SU-DHL-6 (cell line): ENCODE data around the gene FLNA.
"Not testable (repeated sequence)": the region's sequence is repeated elsewhere in the genome, so short reads cannot be mapped to it uniquely, and the experiment has no call there.

Source experiments
- H2AFZ ChIP-seq: fragments of 200-600 bp; sonication (generic); 2 replicates; pipeline ENCODE4 v1.6.1; 2014; ENCODE audit warnings: low read depth, mild to moderate bottlenecking, moderate library complexity, mixed read lengths, antibody characterized with exemption, low read length; ENCODE audit not compliant: severe bottlenecking
- H3F3A ChIP-seq: fragments of 200-600 bp; shearing (Covaris generic); 2 replicates; pipeline ENCODE4 v1.6.0; 2016; ENCODE audit warnings: antibody characterized with exemption, mild to moderate bottlenecking; ENCODE audit not compliant: insufficient read depth
- H3K27ac ChIP-seq: fragments of 200-600 bp; sonication (generic); 2 replicates; pipeline ENCODE4 v1.5.1; 2016; ENCODE audit warnings: low read depth, mild to moderate bottlenecking, low read length, moderate library complexity, mixed read lengths
- H3K27me3 ChIP-seq: fragments of 200-600 bp; sonication (generic), shearing (Covaris generic); 2 replicates; pipeline ENCODE4 v1.6.0; 2014; ENCODE audit warnings: mild to moderate bottlenecking, low read length
- H3K36me3 ChIP-seq: fragments of 200-600 bp; sonication (generic); 2 replicates; pipeline ENCODE4 v1.6.1; 2014; ENCODE audit warnings: mild to moderate bottlenecking, low read length, mixed read lengths
- H3K4me2 ChIP-seq: fragments of 300-600, 200-600 bp; shearing (Covaris generic), sonication (generic); 2 replicates; pipeline ENCODE4 v1.6.0; 2014; ENCODE audit warnings: low read length, low read depth, mild to moderate bottlenecking; ENCODE audit not compliant: poor library complexity, severe bottlenecking
- H3K4me3 ChIP-seq: fragments of 200-600 bp; sonication (generic); 2 replicates; pipeline ENCODE4 v1.5.1; 2014; ENCODE audit warnings: antibody characterized with exemption, low read length, mild to moderate bottlenecking, mixed read lengths; ENCODE audit not compliant: insufficient read depth, poor library complexity, severe bottlenecking
- H3K79me2 ChIP-seq: fragments of 200-600 bp; sonication (generic); 2 replicates; pipeline ENCODE4 v1.6.1; 2014; ENCODE audit warnings: mild to moderate bottlenecking, low read length, moderate library complexity; ENCODE audit not compliant: insufficient read depth
- H3K9ac ChIP-seq: fragments of 200-600 bp; sonication (generic); 2 replicates; pipeline ENCODE4 v1.7.0; 2014; ENCODE audit warnings: mild to moderate bottlenecking, low read length
- H3K9me2 ChIP-seq: fragments of 200-600 bp; sonication (generic); replicated peaks from 2 replicates; pipeline ENCODE4 v1.6.1; 2014; ENCODE audit warnings: low read length; ENCODE audit not compliant: insufficient read depth
- H3K9me3 ChIP-seq: fragments of 200-600 bp; sonication (generic); 2 replicates; pipeline ENCODE4 v1.6.1; 2014; ENCODE audit warnings: low read length, mixed read lengths; ENCODE audit not compliant: insufficient read depth
- H4K20me1 ChIP-seq: fragments of 200-600 bp; sonication (generic); 2 replicates; pipeline ENCODE4 v1.6.1; 2014; ENCODE audit warnings: low read depth, mild to moderate bottlenecking, antibody characterized with exemption, low read length, moderate library complexity, mixed read lengths
- EZH2phosphoT487 ChIP-seq: fragments of 200-600 bp; sonication (generic), shearing (Covaris generic); conservative IDR thresholded peaks from 2 replicates; pipeline ENCODE4 v1.6.1; 2018; ENCODE audit warnings: mild to moderate bottlenecking, antibody characterized with exemption, low read length, moderate library complexity, mixed read lengths
- TF ChIP-seq, protein P1 (sequence below): fragments of 200-600 bp; sonication (generic); IDR thresholded peaks from one replicate; pipeline ENCODE4 v1.5.1; 2017; ENCODE audit warnings: antibody characterized with exemption, mild to moderate bottlenecking, low read length, moderate library complexity; ENCODE audit not compliant: insufficient read depth, poor library complexity, severe bottlenecking

The FLNA gene

DNA sequence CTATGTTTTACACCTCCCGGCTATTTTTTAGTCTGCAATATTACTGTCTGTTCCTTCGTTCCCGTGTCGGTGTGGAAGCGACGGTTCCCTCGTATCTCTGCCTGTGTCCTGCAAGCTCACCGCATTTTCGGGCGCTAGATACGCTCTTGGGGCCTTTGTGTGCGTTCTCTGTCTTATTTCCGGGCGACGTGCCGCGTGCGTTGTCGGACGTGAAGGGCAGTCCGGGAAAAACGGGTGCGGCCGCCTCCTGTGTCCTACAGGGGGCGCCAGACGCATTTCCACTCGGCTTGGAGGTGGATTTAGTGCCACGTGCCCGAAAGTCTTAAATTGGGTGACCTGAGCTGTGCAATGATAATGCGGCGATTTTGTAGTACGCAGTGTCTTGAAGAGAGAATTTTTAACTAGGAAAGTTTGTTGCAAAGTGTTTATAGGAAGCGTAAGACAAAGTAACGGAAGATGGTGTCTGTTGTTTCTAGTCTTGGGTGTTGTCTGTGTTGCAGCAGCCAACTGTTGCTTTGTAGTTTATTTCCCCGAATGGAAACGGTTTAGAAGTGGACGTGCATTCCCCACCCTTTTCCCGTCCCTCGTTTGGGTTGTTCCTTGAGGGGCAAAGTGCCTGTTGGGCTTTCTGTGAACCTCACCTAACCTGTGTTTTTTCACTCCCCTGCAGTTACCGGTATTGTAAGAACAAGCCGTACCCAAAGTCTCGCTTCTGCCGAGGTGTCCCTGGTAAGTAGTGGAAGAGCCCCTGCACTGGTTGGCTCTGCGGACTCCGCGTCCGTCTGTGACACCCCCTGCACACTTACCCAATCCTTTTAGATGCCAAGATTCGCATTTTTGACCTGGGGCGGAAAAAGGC, 24.5 kb upstream of the FLNA start:
- no peaks in the 10 kb centered on the region for H3K9me3 ChIP-seq
- peaks cover 45% of the 10 kb centered on the region for H3F3A ChIP-seq
- peak overlapping the region; percentile 92 for H3K4me3 ChIP-seq
- H3K9me2 ChIP-seq, result no peaks in the 10 kb centered on the region
- H3K27ac ChIP-seq, result peak overlapping the region; percentile 93
- no peak for TF ChIP-seq EZH2phosphoT487
- TF ChIP-seq, protein P1, sequence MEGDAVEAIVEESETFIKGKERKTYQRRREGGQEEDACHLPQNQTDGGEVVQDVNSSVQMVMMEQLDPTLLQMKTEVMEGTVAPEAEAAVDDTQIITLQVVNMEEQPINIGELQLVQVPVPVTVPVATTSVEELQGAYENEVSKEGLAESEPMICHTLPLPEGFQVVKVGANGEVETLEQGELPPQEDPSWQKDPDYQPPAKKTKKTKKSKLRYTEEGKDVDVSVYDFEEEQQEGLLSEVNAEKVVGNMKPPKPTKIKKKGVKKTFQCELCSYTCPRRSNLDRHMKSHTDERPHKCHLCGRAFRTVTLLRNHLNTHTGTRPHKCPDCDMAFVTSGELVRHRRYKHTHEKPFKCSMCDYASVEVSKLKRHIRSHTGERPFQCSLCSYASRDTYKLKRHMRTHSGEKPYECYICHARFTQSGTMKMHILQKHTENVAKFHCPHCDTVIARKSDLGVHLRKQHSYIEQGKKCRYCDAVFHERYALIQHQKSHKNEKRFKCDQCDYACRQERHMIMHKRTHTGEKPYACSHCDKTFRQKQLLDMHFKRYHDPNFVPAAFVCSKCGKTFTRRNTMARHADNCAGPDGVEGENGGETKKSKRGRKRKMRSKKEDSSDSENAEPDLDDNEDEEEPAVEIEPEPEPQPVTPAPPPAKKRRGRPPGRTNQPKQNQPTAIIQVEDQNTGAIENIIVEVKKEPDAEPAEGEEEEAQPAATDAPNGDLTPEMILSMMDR, result peak; percentile 79
- no peaks in the 10 kb centered on the region for H3K27me3 ChIP-seq
- H4K20me1 ChIP-seq, result no peaks in the 10 kb centered on the region; the same call in 1 of the 2 replicates
- H3K79me2 ChIP-seq, result peaks cover 10% of the 10 kb centered on the region; the same call in 1 of the 2 replicates
- no peak overlapping the region for H2AFZ ChIP-seq
- H3K4me2 ChIP-seq, result peak overlapping the region; percentile 98
- H3K36me3 ChIP-seq, result peaks cover 12% of the 10 kb centered on the region
- H3K9ac ChIP-seq, result peak overlapping the region; percentile 99

DNA sequence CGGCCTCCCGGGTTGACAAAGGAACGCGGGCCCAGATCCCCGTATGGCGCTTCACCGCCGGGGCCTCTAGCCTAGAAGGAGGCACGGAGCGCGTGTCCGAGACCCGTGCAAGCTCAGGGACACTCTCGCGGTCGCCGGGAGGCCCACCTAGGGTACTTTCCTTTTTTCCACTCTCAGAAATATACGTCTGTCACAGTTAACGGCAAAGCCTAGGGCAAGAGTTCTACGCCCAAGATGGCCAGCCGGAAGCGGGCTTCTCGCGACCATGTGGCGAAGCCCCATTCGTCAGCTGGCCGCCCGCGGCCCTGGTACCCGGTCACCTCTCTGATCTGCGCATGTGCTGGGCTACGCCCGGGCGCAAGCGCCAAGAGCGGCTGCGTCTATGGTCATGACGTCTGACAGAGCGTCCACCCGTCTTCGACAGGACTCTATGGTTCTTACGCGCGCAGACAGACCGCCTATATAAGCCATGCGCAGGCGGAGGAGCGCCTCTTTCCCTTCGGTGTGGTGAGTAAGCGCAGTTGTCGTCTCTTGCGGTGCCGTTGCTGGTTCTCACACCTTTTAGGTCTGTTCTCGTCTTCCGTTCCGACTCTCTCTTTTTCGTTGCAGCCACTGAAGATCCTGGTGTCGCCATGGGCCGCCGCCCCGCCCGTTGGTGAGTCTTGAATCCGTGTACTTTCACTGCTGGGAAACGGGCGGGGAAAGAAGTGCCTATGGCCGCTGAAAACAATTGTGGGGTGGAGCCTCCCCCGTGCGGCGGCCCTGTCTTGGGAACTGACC, 23.6 kb upstream of the FLNA start, which contains the start of gene RPL10:
TSS of gene RPL10 (plus strand) at position 490 of the 780 bp plus-strand sequence. CDS start at position 633, 143 bp downstream.
- peaks cover 42% of the 10 kb centered on the region for H3F3A ChIP-seq
- H3K4me3 ChIP-seq, result peak within 1 kb of the TSS; percentile 92
- peak within 1 kb of the TSS; percentile 99 for H3K9ac ChIP-seq
- no peak within 1 kb of the TSS for H2AFZ ChIP-seq
- no peaks in the 10 kb centered on the region for H3K9me3 ChIP-seq
- no peaks in the 10 kb centered on the region for H3K9me2 ChIP-seq
- H3K36me3 ChIP-seq, result peaks cover 12% of the 10 kb centered on the region
- H3K27me3 ChIP-seq, result no peaks in the 10 kb centered on the region
- H3K4me2 ChIP-seq, result peak within 1 kb of the TSS; percentile 98
- TF ChIP-seq EZH2phosphoT487, result no peak
- TF ChIP-seq, protein P1, result no peak
- H3K79me2 ChIP-seq, result peaks cover 10% of the 10 kb centered on the region; the same call in 1 of the 2 replicates
- peak within 1 kb of the TSS; percentile 93 for H3K27ac ChIP-seq
- no peaks in the 10 kb centered on the region; the same call in 1 of the 2 replicates for H4K20me1 ChIP-seq

DNA sequence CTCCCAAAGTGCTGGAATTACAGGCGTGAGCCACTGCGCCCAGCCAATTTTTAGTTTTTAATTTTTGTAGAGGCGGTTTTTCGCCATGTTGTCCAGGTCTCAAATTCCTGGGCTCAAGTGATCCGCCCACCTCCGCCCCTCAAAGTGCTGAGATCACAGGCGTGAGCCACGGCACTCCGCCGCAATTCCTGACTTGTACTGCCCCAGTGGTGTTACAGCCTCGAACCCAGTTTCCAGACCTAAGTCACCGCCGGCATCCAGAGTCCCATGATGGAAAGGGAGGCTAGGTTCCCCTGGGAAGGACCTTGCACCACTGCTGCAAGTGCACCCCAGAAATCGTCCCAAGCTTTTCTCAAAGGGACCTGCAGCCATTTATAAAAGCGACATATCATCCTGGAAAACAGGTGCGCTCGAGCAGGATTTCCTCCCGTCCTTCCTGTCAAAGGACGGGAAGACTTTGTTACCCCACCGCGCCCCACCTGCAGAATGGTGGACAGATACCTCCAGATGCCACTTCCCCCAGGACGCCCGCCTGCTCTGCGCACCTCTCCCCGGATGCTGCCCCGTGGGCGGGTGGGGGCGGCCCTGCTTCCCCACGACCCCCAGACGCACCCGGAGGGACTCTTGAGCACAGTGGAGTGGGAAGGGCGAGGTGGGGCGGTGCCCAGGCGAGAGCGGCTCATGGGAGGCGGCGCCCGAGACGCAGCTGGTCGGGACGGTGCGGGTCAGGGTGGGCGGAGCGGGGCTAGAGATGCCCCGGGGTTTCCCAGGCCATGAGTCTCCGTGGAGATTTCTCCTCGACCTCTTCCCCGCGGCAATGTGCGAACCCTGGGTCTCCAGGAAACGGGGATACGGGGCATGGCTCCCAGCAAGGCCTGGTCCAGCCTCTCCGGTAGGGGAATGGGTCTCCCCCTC, 22.8 kb upstream of the FLNA start:
- Histone ChIP-seq H3K9me2 (no peaks in the 10 kb centered on the region), H3K9me3 (no peaks in the 10 kb centered on the region), H3K79me2 (peaks cover 10% of the 10 kb centered on the region; the same call in 1 of the 2 replicates), H3K4me2 (peak overlapping the region; percentile 98), H3F3A (peaks cover 38% of the 10 kb centered on the region), H3K4me3 (peak overlapping the region; percentile 64), H2AFZ (no peak overlapping the region), H3K27me3 (no peaks in the 10 kb centered on the region), H3K27ac (peak overlapping the region; percentile 93), H3K9ac (peak overlapping the region; percentile 99), H4K20me1 (no peaks in the 10 kb centered on the region; the same call in 1 of the 2 replicates), H3K36me3 (peaks cover 12% of the 10 kb centered on the region)
- no peak for TF ChIP-seq EZH2phosphoT487
- TF ChIP-seq, protein P1, result no peak

DNA sequence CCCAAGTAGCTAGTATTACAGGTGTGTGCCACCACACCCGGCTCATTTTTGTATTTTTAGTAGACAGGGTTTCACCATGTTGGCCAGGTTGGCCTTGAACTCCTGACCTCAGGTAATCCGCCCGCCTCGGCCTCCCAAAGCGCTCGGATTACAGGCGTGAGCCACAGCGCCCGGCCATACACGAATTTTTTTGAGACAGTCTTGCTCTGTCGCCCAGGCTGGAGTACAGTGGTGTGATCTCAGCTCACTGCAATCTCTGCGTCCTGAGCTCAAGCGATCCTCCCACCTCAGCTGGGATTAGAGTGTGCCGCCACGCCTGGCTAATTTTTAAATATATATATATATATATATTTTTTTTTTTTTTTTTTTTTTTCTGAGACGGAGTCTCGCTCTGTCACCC, 21.9 kb upstream of the FLNA start:
- not testable (repeated sequence) for H3K4me2 ChIP-seq, H3K9me3 ChIP-seq, H3K9me2 ChIP-seq, H2AFZ ChIP-seq, H3K9ac ChIP-seq, H3K4me3 ChIP-seq, H3K79me2 ChIP-seq, H4K20me1 ChIP-seq, H3K27me3 ChIP-seq, H3K27ac ChIP-seq
- peaks cover 30% of the 10 kb centered on the region for H3F3A ChIP-seq
- peaks cover 12% of the 10 kb centered on the region for H3K36me3 ChIP-seq
